ENCODE data around the gene CD300LB. TPM values are rescaled to one million over a fixed set of nuclear protein-coding genes. Genes with fewer than 3 reads are reported as not detected.
"Not testable (repeated sequence)": the region's sequence is repeated elsewhere in the genome, so short reads cannot be mapped to it uniquely, and the experiment has no call there.

Gene CD300LB
- total and polyA plus RNA-seq, 10 donors: 0.47 to 5.6 (median 2.0) TPM

DNA sequence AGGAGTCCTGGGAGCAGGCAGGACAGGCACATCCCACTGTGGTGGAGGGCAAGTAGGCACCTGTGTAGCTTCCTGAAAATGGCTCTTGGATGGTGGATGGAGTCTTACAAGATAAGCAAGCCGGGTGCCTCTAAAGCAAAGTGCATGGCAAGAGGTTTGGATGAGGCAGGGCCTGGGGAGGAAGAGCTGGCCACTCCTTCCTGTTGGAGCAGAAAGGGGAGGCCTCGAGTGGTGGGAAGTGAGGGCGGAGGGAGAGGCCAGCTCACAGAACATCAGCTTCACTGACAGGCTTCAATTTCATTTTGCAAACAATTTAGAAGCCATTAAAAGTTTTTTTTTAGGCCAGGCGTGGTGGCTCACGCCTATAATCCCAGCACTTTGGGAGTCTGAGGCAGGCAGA lies 33.8 kb downstream of the CD300LB start:
- DNase-seq: no peak
- H3K4me1 ChIP-seq: peaks cover 0 to 16% (median 4%) of the 10 kb centered on the region in 6 donors
- no peaks in the 10 kb centered on the region for H3K36me3 ChIP-seq
- no peak for TF ChIP-seq POLR2AphosphoS5 (IDR thresholded peaks at IDR 0.05)
- TF ChIP-seq, protein P1, sequence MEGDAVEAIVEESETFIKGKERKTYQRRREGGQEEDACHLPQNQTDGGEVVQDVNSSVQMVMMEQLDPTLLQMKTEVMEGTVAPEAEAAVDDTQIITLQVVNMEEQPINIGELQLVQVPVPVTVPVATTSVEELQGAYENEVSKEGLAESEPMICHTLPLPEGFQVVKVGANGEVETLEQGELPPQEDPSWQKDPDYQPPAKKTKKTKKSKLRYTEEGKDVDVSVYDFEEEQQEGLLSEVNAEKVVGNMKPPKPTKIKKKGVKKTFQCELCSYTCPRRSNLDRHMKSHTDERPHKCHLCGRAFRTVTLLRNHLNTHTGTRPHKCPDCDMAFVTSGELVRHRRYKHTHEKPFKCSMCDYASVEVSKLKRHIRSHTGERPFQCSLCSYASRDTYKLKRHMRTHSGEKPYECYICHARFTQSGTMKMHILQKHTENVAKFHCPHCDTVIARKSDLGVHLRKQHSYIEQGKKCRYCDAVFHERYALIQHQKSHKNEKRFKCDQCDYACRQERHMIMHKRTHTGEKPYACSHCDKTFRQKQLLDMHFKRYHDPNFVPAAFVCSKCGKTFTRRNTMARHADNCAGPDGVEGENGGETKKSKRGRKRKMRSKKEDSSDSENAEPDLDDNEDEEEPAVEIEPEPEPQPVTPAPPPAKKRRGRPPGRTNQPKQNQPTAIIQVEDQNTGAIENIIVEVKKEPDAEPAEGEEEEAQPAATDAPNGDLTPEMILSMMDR (IDR thresholded peaks at IDR 0.05 in 8 of 11, conservative IDR thresholded peaks at IDR 0.05 in 3 of 11): no peak
- TF ChIP-seq POLR2A (IDR thresholded peaks at IDR 0.05): no peak
- H3K4me3 ChIP-seq: no peak overlapping the region
- intact Hi-C loops (cut with DNase I; ENCODE audit: low total_unique reads): loop anchor here (10.0 kb wide), 1 partner anchor 123 kb away; no protein-coding TSS in a partner anchor
- WGBS, 5 donors: 53 to 69% (median 59%) methylated on average over 5 of the region's 5 CpGs
- no peak overlapping the region for H3K27ac ChIP-seq
- H3K9me3 ChIP-seq: no peaks in the 10 kb centered on the region
- H3K27me3 ChIP-seq (replicated peaks in 1 of 7): peaks cover 0 to 5% (median 0%) of the 10 kb centered on the region in 7 donors

DNA sequence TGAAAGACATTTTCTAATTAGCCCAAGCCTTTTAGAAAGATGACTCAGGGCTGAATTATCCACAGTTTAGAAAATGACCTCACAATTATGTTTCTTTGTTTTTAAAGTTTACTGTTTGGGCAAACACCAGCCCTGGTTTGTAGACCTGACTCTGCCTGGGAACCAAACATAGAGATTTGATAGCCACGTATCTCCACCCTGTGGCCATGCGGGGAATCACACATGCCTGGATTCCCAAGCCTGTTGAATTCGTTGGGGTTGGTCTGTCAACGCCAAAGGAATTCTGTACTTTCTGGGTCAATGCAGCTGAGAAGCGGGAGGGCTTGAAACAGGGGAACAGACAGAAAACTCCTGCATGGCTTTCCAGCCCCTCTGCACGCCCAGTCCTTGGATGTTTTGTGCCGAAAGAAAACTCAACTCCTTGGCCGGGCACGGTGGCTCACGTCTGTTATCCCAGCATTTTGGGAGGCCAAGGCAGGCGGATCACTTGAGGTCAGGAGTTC lies 37.9 kb downstream of the CD300LB start:
- Histone ChIP-seq H3K27ac (peak overlapping the region in 1 of 8 donors; percentile 11), H3K27me3 (replicated peaks in 1 of 7) (peaks cover 0 to 5% (median 0%) of the 10 kb centered on the region in 7 donors), H3K9me3 (no peaks in the 10 kb centered on the region), H3K4me3 (no peak overlapping the region), H3K4me1 (peaks cover 0 to 30% (median 4%) of the 10 kb centered on the region in 6 donors), H3K36me3 (peaks cover 0 to 3% (median 0%) of the 10 kb centered on the region in 6 donors)
- peak; percentile 87 for DNase-seq
- intact Hi-C loops (cut with DNase I; ENCODE audit: low total_unique reads): loop anchor here (10.0 kb wide), 1 partner anchor 119 kb away; no protein-coding TSS in a partner anchor
- TF ChIP-seq POLR2AphosphoS5 (IDR thresholded peaks at IDR 0.05) (peak in 1 of 3 donors; percentile 43), POLR2A (IDR thresholded peaks at IDR 0.05) (no peak)
- TF ChIP-seq, protein P1 (IDR thresholded peaks at IDR 0.05 in 8 of 11, conservative IDR thresholded peaks at IDR 0.05 in 3 of 11): peak; percentile 83 to 98 (median 93)
- 38 to 48% (median 43%) methylated on average over 11 of the region's 11 CpGs for WGBS, 5 donors

DNA sequence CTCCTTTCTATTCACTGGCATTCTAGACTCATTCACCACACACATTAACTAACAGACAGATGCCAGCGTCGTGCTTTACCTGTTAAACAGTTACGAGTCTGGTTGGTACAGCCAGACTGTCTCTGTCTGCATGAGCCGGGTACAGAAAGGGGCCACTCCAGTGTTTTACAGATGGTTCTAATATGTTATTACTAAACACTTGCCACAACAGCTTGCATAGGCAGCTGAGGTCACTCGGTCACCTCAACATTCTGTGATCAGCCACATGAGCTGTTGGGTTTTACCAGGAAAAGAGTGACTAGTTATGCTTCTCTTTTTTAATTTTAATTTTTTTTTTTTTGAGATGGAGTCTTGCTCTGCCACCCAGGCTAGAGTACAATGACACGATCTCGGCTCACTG lies 39.6 kb downstream of the CD300LB start:
- H3K27ac ChIP-seq: peak overlapping the region in 3 of 8 donors; percentile 30 to 57 (median 37)
- no peaks in the 10 kb centered on the region for H3K27me3 ChIP-seq (replicated peaks in 1 of 7)
- no peaks in the 10 kb centered on the region for H3K9me3 ChIP-seq
- no peak overlapping the region for H3K4me3 ChIP-seq
- no peak for DNase-seq
- H3K36me3 ChIP-seq: peaks cover 0 to 19% (median 0%) of the 10 kb centered on the region in 6 donors
- peak in 1 of 3 donors; percentile 39 for TF ChIP-seq POLR2AphosphoS5 (IDR thresholded peaks at IDR 0.05)
- TF ChIP-seq, protein P1 (IDR thresholded peaks at IDR 0.05 in 8 of 11, conservative IDR thresholded peaks at IDR 0.05 in 3 of 11): no peak
- intact Hi-C loops (cut with DNase I; ENCODE audit: low total_unique reads): loop anchor here (10.0 kb wide), 1 partner anchor 117 kb away; no protein-coding TSS in a partner anchor
- peaks cover 0 to 26% (median 4%) of the 10 kb centered on the region in 6 donors for H3K4me1 ChIP-seq
- 77 to 84% (median 81%) methylated on average over 7 of the region's 7 CpGs for WGBS, 5 donors

DNA sequence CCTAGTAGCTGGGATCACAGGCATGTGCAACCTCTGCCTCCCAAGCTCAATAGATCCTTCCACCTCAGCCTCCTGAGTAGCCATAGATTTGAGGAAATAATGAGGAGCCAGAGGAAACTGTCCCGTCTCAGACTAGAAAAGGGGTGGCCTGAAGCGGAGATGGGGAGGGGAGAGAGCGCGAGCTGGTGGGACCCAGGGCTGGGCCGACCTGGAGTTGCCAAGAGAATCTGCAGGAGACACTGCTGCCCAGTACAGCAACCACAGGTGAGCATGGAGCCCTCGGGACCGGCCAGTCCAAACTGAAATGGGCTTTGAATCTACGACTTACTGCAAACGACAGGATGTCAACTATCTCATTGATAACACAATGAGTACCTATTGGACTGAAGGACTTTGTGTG lies 40.6 kb downstream of the CD300LB start:
- DNase-seq: no peak
- Histone ChIP-seq H3K36me3 (peaks cover 0 to 28% (median 0%) of the 10 kb centered on the region in 6 donors), H3K9me3 (no peaks in the 10 kb centered on the region), H3K27ac (peak overlapping the region in 1 of 8 donors; percentile 1), H3K4me1 (peaks cover 0 to 26% (median 4%) of the 10 kb centered on the region in 6 donors), H3K4me3 (no peak overlapping the region), H3K27me3 (replicated peaks in 1 of 7) (no peaks in the 10 kb centered on the region)
- TF ChIP-seq POLR2AphosphoS5 (IDR thresholded peaks at IDR 0.05) (peak in 1 of 3 donors; percentile 16), POLR2A (IDR thresholded peaks at IDR 0.05) (no peak)
- TF ChIP-seq, protein P1 (IDR thresholded peaks at IDR 0.05 in 8 of 11, conservative IDR thresholded peaks at IDR 0.05 in 3 of 11): no peak
- 82 to 90% (median 86%) methylated on average over 9 of the region's 9 CpGs for WGBS, 5 donors
- intact Hi-C loops (cut with DNase I; ENCODE audit: low total_unique reads): loop anchor here (10.0 kb wide), 1 partner anchor 116 kb away; no protein-coding TSS in a partner anchor

DNA sequence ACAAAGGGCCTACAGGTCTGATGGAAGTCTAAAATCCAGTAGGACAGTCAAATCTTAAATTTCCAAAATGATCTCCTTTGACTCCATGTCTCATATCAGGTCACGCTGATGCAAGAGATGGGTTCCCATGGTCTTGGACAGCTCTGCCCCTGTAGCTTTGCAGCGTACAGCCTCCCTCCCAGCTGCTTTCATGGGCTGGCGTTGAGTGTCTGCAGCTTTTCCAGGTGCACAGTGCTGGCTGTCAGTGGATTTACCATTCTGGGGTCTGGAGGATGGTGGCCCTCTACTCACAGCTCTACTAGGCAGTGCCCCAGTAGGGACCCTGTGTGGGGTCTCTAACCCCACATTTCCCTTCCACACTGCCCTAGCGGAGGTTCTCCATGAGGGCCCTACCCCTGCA lies 43.0 kb downstream of the CD300LB start:
- H3K4me3 ChIP-seq; H3K27me3 ChIP-seq (replicated peaks in 1 of 7); intact Hi-C loops (cut with DNase I; ENCODE audit: low total_unique reads); H3K9me3 ChIP-seq; DNase-seq; H3K27ac ChIP-seq: not testable (repeated sequence)
- 85 to 100% (median 95%) methylated on average over 4 of the region's 4 CpGs for WGBS, 5 donors
- Histone ChIP-seq H3K36me3 (peaks cover 0 to 53% (median 4%) of the 10 kb centered on the region in 6 donors), H3K4me1 (peaks cover 0 to 21% (median 3%) of the 10 kb centered on the region in 6 donors)

Data from spleen (tissue), 11 donors.